Right forelimb (tissue), 1 donor: ENCODE data around the gene TNFSF4.
"Not testable (repeated sequence)": the region's sequence is repeated elsewhere in the genome, so short reads cannot be mapped to it uniquely, and the experiment has no call there.

Source experiments
- DNase-seq: peaks from one replicate; pipeline ENCODE4 v3.0.0-alpha.2; 2018

Gene TNFSF4

GRCh38 chr1:173161510-173162221 is 45.5 kb downstream of the TNFSF4 start:
- DNase-seq = no peak

- not testable (repeated sequence) for DNase-seq
Measured at GRCh38 chr1:173153964-173154363, 53.2 kb downstream of the TNFSF4 start.

- no peak for DNase-seq
Measured at GRCh38 chr1:173153503-173153902, 53.6 kb downstream of the TNFSF4 start.

- DNase-seq = no peak
Measured at GRCh38 chr1:173152598-173152997, 54.5 kb downstream of the TNFSF4 start.

- DNase-seq = no peak
Measured at GRCh38 chr1:173150795-173151194, 56.3 kb downstream of the TNFSF4 start.

- no peak for DNase-seq
Measured at GRCh38 chr1:173149887-173150286, 57.2 kb downstream of the TNFSF4 start.

- no peak for DNase-seq
Measured at GRCh38 chr1:173148971-173149370, 58.2 kb downstream of the TNFSF4 start.

GRCh38 chr1:173148545-173148944 is 58.6 kb downstream of the TNFSF4 start:
- DNase-seq = no peak

- no peak for DNase-seq
Measured at GRCh38 chr1:173140733-173141132, 66.4 kb downstream of the TNFSF4 start.

- no peak for DNase-seq
Measured at GRCh38 chr1:173139706-173140105, 67.4 kb downstream of the TNFSF4 start.

- no peak for DNase-seq
Measured at GRCh38 chr1:173137107-173137706, 69.9 kb downstream of the TNFSF4 start.

GRCh38 chr1:173134800-173135199 is 72.3 kb downstream of the TNFSF4 start:
- DNase-seq = no peak

- DNase-seq = no peak
Measured at GRCh38 chr1:173134029-173134428, 73.1 kb downstream of the TNFSF4 start.
